ENCODE measurements around the gene HDAC5.
"Not testable (repeated sequence)": the region's sequence is repeated elsewhere in the genome, so short reads cannot be mapped to it uniquely, and the experiment has no call there.

The HDAC5 gene

GRCh38 chr17:44164476-44164875 lies 41.0 kb upstream of the HDAC5 start:
- Histone ChIP-seq H3K27me3 (replicated peaks) (no peaks in the 10 kb centered on the region), H3K27ac (no peak overlapping the region), H3K4me3 (ENCODE audit: low read depth, low read length) (no peak overlapping the region), H3K36me3 (replicated peaks) (no peaks in the 10 kb centered on the region)
- no peak for TF ChIP-seq CTCF (IDR thresholded peaks at IDR 0.05; ENCODE audit: low read depth, low read length, missing control alignments)
- in situ Hi-C loops (cut with HindIII; ENCODE audit: low pct_ligation_motif_present, low sequenced_read_pairs), result no loop called here
- no peak for DNase-seq

- Histone ChIP-seq H3K36me3 (replicated peaks) (no peaks in the 10 kb centered on the region), H3K27me3 (replicated peaks) (no peaks in the 10 kb centered on the region), H3K27ac (no peak overlapping the region), H3K4me3 (ENCODE audit: low read depth, low read length) (no peak overlapping the region)
- DNase-seq, result peak; percentile 35
- no peak for TF ChIP-seq CTCF (IDR thresholded peaks at IDR 0.05; ENCODE audit: low read depth, low read length, missing control alignments)
- in situ Hi-C loops (cut with HindIII; ENCODE audit: low pct_ligation_motif_present, low sequenced_read_pairs), result no loop called here
Observed at GRCh38 chr17:44159519-44160210, 36.2 kb upstream of the HDAC5 start.

GRCh38 chr17:44155488-44155887 lies 32.0 kb upstream of the HDAC5 start:
- no peak for DNase-seq
- Histone ChIP-seq H3K27me3 (replicated peaks) (no peaks in the 10 kb centered on the region), H3K36me3 (replicated peaks) (no peaks in the 10 kb centered on the region), H3K4me3 (ENCODE audit: low read depth, low read length) (no peak overlapping the region), H3K27ac (no peak overlapping the region)
- in situ Hi-C loops (cut with HindIII; ENCODE audit: low pct_ligation_motif_present, low sequenced_read_pairs), result no loop called here
- TF ChIP-seq CTCF (IDR thresholded peaks at IDR 0.05; ENCODE audit: low read depth, low read length, missing control alignments), result no peak

- in situ Hi-C loops (cut with HindIII; ENCODE audit: low pct_ligation_motif_present, low sequenced_read_pairs), result no loop called here
- no peak overlapping the region for H3K27ac ChIP-seq
- H3K36me3 ChIP-seq (replicated peaks), result no peaks in the 10 kb centered on the region
- no peak for TF ChIP-seq CTCF (IDR thresholded peaks at IDR 0.05; ENCODE audit: low read depth, low read length, missing control alignments)
- DNase-seq, result no peak
- no peaks in the 10 kb centered on the region for H3K27me3 ChIP-seq (replicated peaks)
- no peak overlapping the region for H3K4me3 ChIP-seq (ENCODE audit: low read depth, low read length)
Observed at GRCh38 chr17:44152875-44153274, 29.4 kb upstream of the HDAC5 start.

- no peaks in the 10 kb centered on the region for H3K27me3 ChIP-seq (replicated peaks)
- H3K27ac ChIP-seq, result no peak overlapping the region
- TF ChIP-seq CTCF (IDR thresholded peaks at IDR 0.05; ENCODE audit: low read depth, low read length, missing control alignments), result no peak
- H3K4me3 ChIP-seq (ENCODE audit: low read depth, low read length), result no peak overlapping the region
- no peaks in the 10 kb centered on the region for H3K36me3 ChIP-seq (replicated peaks)
- in situ Hi-C loops (cut with HindIII; ENCODE audit: low pct_ligation_motif_present, low sequenced_read_pairs), result no loop called here
- DNase-seq, result no peak
Observed at GRCh38 chr17:44149750-44150329, 26.4 kb upstream of the HDAC5 start.

GRCh38 chr17:44149066-44149465 lies 25.6 kb upstream of the HDAC5 start:
- in situ Hi-C loops (cut with HindIII; ENCODE audit: low pct_ligation_motif_present, low sequenced_read_pairs); DNase-seq: not testable (repeated sequence)

More at GRCh38 chr17:44149066-44149465, 25.6 kb upstream of the HDAC5 start:
- H3K4me3 ChIP-seq (ENCODE audit: low read depth, low read length); H3K36me3 ChIP-seq (replicated peaks); H3K27me3 ChIP-seq (replicated peaks); H3K27ac ChIP-seq: not testable (repeated sequence)
